ENCODE measurements around the gene LCE3B. TPM values are rescaled to one million over a fixed set of nuclear protein-coding genes. Genes with fewer than 3 reads are reported as not detected.
"Not testable (repeated sequence)": the region's sequence is repeated elsewhere in the genome, so short reads cannot be mapped to it uniquely, and the experiment has no call there.

LCE3B gene
- total RNA-seq, 1 experiment from 2014 or later: not detected

- BruUV-seq (replicated peaks): no TSS peak
- TF ChIP-seq CTCF (conservative IDR thresholded peaks at IDR 0.05; ENCODE audit: low read depth, low read length): no peak
- TF ChIP-seq EZH2 (IDR thresholded peaks at IDR 0.05; ENCODE audit: borderline replicate concordance, low read depth, low read length, poor library complexity, severe bottlenecking): no peak
- intact Hi-C loops (cut with micrococcal nuclease; ENCODE audit: unreplicated experiment): no loop called here
Measured at GRCh38 chr1:152566681-152567080, 46.9 kb upstream of the LCE3B start, which contains the start of gene LCE3E. Gene LCE3E, minus strand, starts transcription at chr1:152566780. Its CDS starts 572 bp downstream, at chr1:152566208.

GRCh38 chr1:152577168-152577567 lies 36.4 kb upstream of the LCE3B start:
- Histone ChIP-seq H3K4me1 (ENCODE audit: insufficient read depth, low read length, poor library complexity, severe bottlenecking) (no peaks in the 10 kb centered on the region), H3K4me3 (ENCODE audit: low read depth, low read length, poor library complexity, severe bottlenecking) (no peak overlapping the region), H3K9me3 (ENCODE audit: low read depth, low read length, poor library complexity, severe bottlenecking) (no peaks in the 10 kb centered on the region), H3K27me3 (replicated peaks; ENCODE audit: insufficient read depth, low read depth, low read length, poor library complexity) (peaks cover 17% of the 10 kb centered on the region), H3K36me3 (ENCODE audit: insufficient read depth, low read length, poor library complexity, severe bottlenecking) (no peaks in the 10 kb centered on the region), H3K27ac (ENCODE audit: low read depth, low read length, poor library complexity, severe bottlenecking) (no peak overlapping the region)
- CTCF ChIA-PET: no interaction called here
- intact Hi-C loops (cut with micrococcal nuclease; ENCODE audit: unreplicated experiment): no loop called here
- TF ChIP-seq CTCF (conservative IDR thresholded peaks at IDR 0.05; ENCODE audit: low read depth, low read length) (no peak), EZH2 (IDR thresholded peaks at IDR 0.05; ENCODE audit: borderline replicate concordance, low read depth, low read length, poor library complexity, severe bottlenecking) (no peak)
- no peak for DNase-seq (ENCODE audit: low spot score)
- BruUV-seq (replicated peaks): no TSS peak
- POLR2A ChIA-PET (ENCODE audit: low non-redundant PET): no interaction called here

More at GRCh38 chr1:152566681-152567080, 46.9 kb upstream of the LCE3B start, which contains the start of gene LCE3E:
- H3K27ac ChIP-seq (ENCODE audit: low read depth, low read length, poor library complexity, severe bottlenecking): no peak within 1 kb of the TSS
- H3K27me3 ChIP-seq (replicated peaks; ENCODE audit: insufficient read depth, low read depth, low read length, poor library complexity): no peaks in the 10 kb centered on the region
- H3K9me3 ChIP-seq (ENCODE audit: low read depth, low read length, poor library complexity, severe bottlenecking): peaks cover 4% of the 10 kb centered on the region
- ChIA-PET CTCF (no interaction called here), POLR2A (ENCODE audit: low non-redundant PET) (no interaction called here)
- H3K4me1 ChIP-seq (ENCODE audit: insufficient read depth, low read length, poor library complexity, severe bottlenecking): no peaks in the 10 kb centered on the region
- H3K36me3 ChIP-seq (ENCODE audit: insufficient read depth, low read length, poor library complexity, severe bottlenecking): no peaks in the 10 kb centered on the region
- no peak for DNase-seq (ENCODE audit: low spot score)
- no peak within 1 kb of the TSS for H3K4me3 ChIP-seq (ENCODE audit: low read depth, low read length, poor library complexity, severe bottlenecking)

- H3K36me3 ChIP-seq (ENCODE audit: insufficient read depth, low read length, poor library complexity, severe bottlenecking); H3K27ac ChIP-seq (ENCODE audit: low read depth, low read length, poor library complexity, severe bottlenecking); H3K9me3 ChIP-seq (ENCODE audit: low read depth, low read length, poor library complexity, severe bottlenecking); BruUV-seq (replicated peaks); CTCF ChIA-PET; H3K4me1 ChIP-seq (ENCODE audit: insufficient read depth, low read length, poor library complexity, severe bottlenecking); DNase-seq (ENCODE audit: low spot score); intact Hi-C loops (cut with micrococcal nuclease; ENCODE audit: unreplicated experiment); POLR2A ChIA-PET (ENCODE audit: low non-redundant PET); H3K4me3 ChIP-seq (ENCODE audit: low read depth, low read length, poor library complexity, severe bottlenecking): not testable (repeated sequence)
- peaks cover 23% of the 10 kb centered on the region for H3K27me3 ChIP-seq (replicated peaks; ENCODE audit: insufficient read depth, low read depth, low read length, poor library complexity)
Measured at GRCh38 chr1:152579526-152579925, 34.1 kb upstream of the LCE3B start.

- no peak for DNase-seq (ENCODE audit: low spot score)
- TF ChIP-seq CTCF (conservative IDR thresholded peaks at IDR 0.05; ENCODE audit: low read depth, low read length) (no peak), EZH2 (IDR thresholded peaks at IDR 0.05; ENCODE audit: borderline replicate concordance, low read depth, low read length, poor library complexity, severe bottlenecking) (no peak)
- Histone ChIP-seq H3K4me1 (ENCODE audit: insufficient read depth, low read length, poor library complexity, severe bottlenecking) (no peaks in the 10 kb centered on the region), H3K27me3 (replicated peaks; ENCODE audit: insufficient read depth, low read depth, low read length, poor library complexity) (peaks cover 23% of the 10 kb centered on the region), H3K36me3 (ENCODE audit: insufficient read depth, low read length, poor library complexity, severe bottlenecking) (no peaks in the 10 kb centered on the region), H3K4me3 (ENCODE audit: low read depth, low read length, poor library complexity, severe bottlenecking) (no peak within 1 kb of the TSS), H3K9me3 (ENCODE audit: low read depth, low read length, poor library complexity, severe bottlenecking) (no peaks in the 10 kb centered on the region), H3K27ac (ENCODE audit: low read depth, low read length, poor library complexity, severe bottlenecking) (no peak within 1 kb of the TSS)
- ChIA-PET POLR2A (ENCODE audit: low non-redundant PET) (no interaction called here), CTCF (no interaction called here)
- intact Hi-C loops (cut with micrococcal nuclease; ENCODE audit: unreplicated experiment): no loop called here
- no TSS peak for BruUV-seq (replicated peaks)
Measured at GRCh38 chr1:152580433-152580832, 33.2 kb upstream of the LCE3B start, which contains the start of gene LCE3D. Gene LCE3D, minus strand, starts transcription at chr1:152580516. Its CDS starts 580 bp downstream, at chr1:152579936.

All from A673 (cell line).